HG02759 (cell line): ENCODE results near the gene CPN2.

Experiments
- ATAC-seq: cut with Tn5 transposase; IDR thresholded peaks from one replicate; pipeline ENCODE4 v1.9.1; 2021; ENCODE audit warnings: mild to moderate bottlenecking, moderate library complexity; ENCODE audit not compliant: unreplicated experiment

Gene CPN2

GRCh38 chr3:194381460-194381875 is 30.3 kb upstream of the CPN2 start:
- no peak for ATAC-seq

DNA sequence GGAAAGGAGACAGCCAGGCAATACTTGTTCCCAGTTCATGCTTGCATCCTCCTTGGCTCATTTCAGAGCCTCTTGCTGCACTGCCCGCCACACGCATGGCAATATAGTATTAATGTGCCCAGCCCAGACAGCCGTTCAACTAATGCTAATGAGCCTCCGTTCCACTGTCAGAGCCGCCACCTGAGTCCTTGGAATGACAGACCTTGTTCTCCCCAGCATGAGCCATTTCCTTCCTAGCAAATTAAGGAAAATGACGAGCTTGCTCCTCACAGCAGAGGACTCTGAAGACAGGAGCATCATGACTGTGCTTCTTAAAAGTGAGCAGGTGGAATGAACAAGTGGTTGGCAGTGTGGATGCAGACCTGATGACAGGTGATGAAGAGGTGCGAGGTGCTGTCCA is 29.2 kb upstream of the CPN2 start:
- no peak for ATAC-seq

DNA sequence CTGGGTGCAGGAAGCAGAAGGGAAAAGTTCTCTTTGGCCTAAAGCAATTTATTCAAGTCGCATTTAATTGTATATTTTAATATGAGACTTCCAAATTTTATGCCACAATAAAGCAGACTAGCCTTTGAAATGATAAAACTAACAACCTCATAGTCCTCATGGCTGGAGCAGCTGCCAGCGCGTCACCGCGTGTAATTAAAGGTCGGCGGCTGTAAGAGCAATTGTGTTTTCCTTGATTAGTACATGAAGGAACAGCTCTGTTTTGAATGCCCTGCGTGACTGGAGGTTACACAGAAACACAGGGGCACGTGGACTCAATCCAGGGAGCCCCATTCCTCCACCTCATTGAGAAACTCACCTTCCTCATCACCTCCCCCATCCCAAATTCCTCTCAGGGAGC is 28.5 kb upstream of the CPN2 start:
- ATAC-seq = no peak

DNA sequence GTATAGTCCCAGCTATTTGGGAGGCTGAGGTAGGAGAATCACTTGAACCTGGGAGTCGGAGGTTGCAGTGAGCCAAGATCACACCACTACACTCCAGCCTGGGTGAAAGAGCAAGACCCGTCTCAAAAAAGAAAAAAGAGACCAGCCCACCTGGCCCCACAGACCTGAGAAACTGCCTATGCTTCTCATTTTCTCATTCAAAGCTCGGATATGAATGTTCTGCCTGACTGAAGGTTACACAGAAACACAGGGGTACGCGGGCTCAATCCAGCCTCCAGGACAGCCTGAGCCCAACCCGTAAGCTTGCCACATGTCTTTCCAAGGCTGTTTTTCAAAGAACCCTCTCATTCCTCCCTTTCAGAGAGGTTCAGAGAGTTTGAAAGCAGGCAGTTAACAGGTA is 28.1 kb upstream of the CPN2 start:
- ATAC-seq = no peak

DNA sequence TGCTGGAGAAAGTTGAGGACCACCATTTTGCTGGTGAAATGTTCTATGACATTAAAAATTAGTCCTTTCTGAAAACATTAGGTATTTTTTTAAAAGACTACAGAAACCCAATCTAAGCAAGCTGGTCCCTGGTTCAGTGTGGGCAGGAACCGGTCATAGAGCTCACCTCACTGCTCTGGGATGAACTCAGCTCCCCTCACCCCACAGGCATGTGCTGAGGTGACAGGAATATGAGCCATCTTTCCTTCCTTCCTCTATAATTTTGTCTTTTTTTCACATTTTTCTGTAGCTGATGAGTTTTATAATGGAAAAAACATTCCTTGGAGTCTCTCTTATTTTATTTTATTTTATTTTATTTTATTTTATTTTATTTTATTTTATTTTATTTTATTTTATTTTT is 26.6 kb upstream of the CPN2 start:
- ATAC-seq = no peak

GRCh38 chr3:194376241-194376560 is 25.1 kb upstream of the CPN2 start:
- ATAC-seq = no peak

DNA sequence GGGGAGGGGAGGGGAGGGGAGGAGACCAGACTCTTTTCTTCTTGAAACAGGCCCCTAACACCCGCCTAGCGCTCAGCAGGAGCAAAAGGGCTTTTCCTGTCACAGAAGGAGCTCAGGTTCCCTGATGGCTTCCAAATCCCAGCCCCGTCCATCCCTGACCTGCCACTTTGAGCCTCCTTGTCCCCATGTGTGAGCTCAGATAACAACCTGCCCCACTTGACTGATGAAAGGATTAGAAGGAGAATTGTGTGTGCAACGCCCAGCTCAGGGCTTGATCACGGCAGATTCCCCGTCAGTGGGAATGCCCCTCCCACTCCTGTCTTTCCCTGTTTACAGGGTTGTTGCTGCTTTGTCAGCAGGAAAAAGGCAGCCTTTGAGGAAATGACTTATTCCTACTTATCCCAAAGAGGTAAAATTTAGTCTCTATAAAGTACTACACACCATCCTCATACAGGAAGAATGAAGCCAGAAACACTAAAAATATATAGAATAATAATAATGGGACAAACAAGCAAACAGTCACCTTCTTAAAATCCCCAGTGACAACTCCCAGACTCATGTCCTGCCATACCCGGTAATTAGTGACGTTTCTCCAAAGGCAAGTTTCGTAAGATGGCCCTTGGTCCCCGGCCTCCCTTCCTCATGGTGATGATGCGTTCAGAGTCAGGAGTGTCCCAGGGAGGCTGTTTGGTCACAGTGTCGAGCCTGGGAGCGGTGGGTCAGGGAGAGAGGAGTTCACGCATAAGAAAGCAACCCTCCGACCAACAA is 24.5 kb upstream of the CPN2 start:
- no peak for ATAC-seq

DNA sequence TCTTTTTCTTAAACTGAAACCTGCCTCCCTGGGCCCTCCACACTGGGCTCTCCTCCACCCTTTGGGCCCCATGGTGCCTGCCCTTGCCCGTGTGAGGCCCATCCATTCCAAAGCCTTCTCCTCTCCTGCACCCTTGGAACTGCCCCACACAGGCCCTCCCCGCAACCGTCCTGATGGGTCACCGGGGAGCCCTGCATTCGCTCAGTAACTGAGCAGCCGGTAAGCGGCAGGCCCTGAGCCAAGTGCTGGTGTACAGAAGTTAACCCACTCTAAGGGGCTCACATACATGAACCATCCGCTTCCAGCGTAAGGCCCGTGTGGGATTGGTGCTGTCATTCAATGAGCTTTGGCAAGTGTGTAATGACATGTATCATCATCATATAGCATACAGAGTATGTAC is 23.8 kb upstream of the CPN2 start:
- ATAC-seq = no peak

GRCh38 chr3:194373899-194374298 is 22.8 kb upstream of the CPN2 start:
- ATAC-seq = no peak

GRCh38 chr3:194373028-194373427 is 21.9 kb upstream of the CPN2 start:
- no peak for ATAC-seq

DNA sequence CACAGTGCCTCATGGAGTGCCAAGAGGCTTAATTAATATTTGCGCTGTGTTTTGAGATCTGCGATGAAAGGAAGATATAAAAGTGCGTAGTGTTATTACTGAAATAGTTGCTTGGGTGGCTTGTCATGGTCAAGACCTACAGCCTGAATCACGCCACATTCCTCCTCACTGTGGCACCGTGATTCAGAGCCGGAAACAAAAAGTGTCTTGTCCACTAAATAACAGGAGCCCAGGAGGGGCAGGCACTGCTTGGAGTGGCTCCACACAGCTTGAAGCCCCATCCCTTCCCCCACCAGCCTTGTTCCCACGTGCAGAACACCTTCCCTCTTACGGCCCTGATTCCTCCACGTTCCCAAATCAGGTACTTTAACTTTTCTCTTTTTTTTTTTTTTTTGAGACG is 19.6 kb upstream of the CPN2 start:
- ATAC-seq = no peak

DNA sequence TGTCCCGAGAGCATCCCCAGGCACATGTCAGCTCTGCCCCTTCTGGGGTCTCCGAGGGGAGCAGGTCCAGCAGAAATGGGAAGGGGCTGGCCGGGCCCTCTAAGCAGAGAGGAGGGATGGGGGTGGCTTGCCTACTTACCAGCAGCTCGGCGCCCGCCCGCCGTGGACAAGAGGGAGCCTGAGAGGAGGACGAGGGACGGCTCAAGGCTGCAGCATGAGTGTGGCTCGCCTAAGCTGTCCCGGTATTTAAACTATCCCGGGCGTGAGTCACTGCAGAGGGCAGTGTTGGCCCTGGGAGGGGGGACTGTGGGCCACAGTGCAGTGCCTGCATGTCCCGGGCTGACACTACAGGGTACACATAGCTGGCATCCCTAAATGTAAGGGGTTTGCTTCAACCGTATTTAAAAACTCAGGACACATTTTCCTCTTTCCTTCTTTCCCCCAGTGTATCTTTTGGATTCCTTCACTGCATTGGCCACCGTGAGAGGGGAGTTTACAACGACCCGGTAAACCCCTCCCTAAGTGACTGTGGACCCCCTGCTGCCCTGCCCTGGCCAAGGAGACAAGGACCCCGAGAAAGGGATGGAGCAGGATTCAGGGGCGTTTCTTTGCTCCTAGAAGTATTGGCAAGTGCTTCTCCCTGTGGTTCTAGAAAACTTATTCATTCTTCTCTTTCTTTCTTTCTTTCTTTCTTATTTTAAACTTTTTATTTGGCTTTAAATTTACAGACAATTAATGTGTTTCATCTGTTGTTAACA is 18.6 kb upstream of the CPN2 start, which contains the start of gene LRRC15:
TSS of gene LRRC15 (minus strand) at position 222 of the 758 bp plus-strand sequence. CDS start 8,700 bp downstream, outside the sequence.
- ATAC-seq = no peak

- ATAC-seq = no peak
These were observed 17.8 kb upstream of the CPN2 start for GRCh38 chr3:194368918-194369317.

DNA sequence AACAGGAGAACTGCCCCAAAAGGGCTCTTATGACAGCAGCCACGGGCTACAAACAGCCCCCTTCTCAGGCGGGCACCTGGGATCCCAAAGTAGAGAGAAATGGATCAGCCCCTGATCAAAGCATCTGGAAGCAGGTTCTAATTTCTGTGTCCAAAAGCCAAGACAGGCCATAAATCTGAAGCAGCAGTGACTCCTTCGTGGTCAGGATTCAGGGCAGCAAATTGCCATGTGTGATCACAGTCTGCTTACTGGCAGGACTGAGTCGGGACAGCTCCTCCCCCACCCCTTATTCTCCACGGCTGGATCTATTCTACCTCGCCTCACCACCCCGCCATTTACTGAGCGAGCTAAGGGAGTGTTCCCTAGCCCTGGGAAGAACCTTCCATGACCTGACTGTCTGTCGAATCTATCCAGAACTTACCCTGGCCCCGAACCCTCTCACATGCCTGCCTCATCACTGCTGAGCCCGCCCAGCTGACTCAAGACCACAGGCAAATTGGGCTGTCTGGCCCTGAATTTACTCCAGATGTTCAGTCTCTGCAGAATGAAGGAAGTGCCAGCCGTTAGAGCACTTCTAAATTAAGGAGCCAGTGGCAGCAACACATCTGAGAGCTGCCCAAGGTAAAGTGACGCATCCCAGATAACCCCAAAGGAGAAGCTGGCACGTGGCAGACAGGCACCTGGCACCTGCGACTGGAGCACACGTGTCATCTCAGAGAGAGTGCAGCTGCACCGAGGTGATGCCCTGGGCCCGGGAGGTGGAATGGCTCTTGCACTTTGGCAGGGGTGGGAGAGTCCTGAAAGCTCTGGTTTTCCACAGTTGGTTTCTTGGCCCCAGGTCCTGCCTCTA is 17.1 kb upstream of the CPN2 start:
- no peak for ATAC-seq

DNA sequence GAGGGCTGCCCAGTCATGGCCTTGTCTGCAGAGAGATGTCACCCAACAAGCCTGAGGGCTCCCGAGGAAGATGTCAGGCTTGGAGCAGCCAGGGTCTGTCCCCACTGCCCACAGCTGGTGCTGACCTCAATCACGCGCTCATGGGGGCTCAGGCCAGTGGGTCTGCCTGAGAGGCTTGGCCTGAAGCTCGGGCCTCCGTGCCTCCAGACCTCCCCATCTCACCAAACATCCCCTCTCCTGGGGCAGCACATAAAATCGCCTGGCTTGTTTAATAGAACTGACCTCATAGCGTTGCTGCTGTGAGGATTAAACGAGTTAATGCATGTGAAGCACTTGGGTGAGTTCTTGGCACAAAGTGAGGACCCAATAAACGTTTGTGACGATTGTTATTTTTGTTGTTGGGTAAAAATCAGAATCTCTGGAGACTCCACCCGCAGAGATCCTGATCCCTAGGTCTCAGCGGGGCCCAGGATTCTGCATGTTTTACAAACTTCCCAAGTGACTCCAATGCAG is 14.9 kb upstream of the CPN2 start:
- no peak for ATAC-seq

- no peak for ATAC-seq
These were observed 14.4 kb upstream of the CPN2 start for GRCh38 chr3:194365526-194365925.

GRCh38 chr3:194364652-194365434 is 13.7 kb upstream of the CPN2 start:
- ATAC-seq = no peak

GRCh38 chr3:194364314-194364651 is 13.2 kb upstream of the CPN2 start:
- ATAC-seq = no peak

DNA sequence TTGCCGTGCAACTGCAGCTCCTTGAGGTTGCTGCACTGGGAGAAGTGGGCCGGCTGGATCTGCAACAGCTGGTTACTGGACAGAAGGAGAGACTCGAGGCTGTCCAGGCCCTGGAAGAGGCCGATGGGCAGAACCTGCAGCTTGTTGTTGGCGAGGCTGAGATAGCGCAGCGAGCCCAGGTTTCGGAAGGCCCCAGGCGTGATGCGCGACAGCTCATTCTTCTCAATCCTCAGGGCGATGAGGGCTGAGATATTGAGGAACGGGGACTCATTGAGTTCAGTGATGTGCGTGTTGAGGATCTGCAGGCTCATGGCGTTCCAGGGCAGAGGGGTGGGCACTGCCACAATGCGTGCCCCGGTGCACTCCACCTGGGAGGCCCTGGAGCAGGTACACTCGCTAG is 9.4 kb upstream of the CPN2 start:
- no peak for ATAC-seq

- no peak for ATAC-seq
These were observed 6.6 kb upstream of the CPN2 start for GRCh38 chr3:194357681-194358080.

- ATAC-seq = no peak
These were observed 4.3 kb upstream of the CPN2 start for GRCh38 chr3:194355379-194355778.
